Measurements from ENCODE around the gene FKBP3. TPM values are rescaled to one million over a fixed set of nuclear protein-coding genes. Genes with fewer than 3 reads are reported as not detected.

Gene FKBP3
- total and polyA plus RNA-seq, 2 of the 13 experiments (the other 11 are each of a cell fraction or from before 2014, with no cell fraction given), result 57.0 to 87.6 TPM

- no peak for TF ChIP-seq ZNF318 (CRISPR knock-in tag; IDR thresholded peaks at IDR 0.05)
- no peak for TF ChIP-seq ZNF17 (CRISPR knock-in tag; IDR thresholded peaks at IDR 0.05)
- TF ChIP-seq ATAD3A (CRISPR knock-in tag; IDR thresholded peaks at IDR 0.05), result no peak
- 0 out of 2 replicates have a peak, but pooled peaks have one; percentile 56 for TF ChIP-seq ZNF589 (CRISPR knock-in tag; conservative IDR thresholded peaks at IDR 0.05)
- 0 out of 2 replicates have a peak, but pooled peaks have one; percentile 20 for TF ChIP-seq RFXAP (CRISPR knock-in tag; IDR thresholded peaks at IDR 0.05; ENCODE audit: borderline replicate concordance)
- TF ChIP-seq ZSCAN29 (CRISPR knock-in tag; conservative IDR thresholded peaks at IDR 0.05), result 0 out of 2 replicates have a peak, but pooled peaks have one; percentile 18
- no peak for TF ChIP-seq HIVEP1 (CRISPR knock-in tag; IDR thresholded peaks at IDR 0.05)
- peak; percentile 99 for TF ChIP-seq HDAC1 (CRISPR knock-in tag; IDR thresholded peaks at IDR 0.05)
- peak; percentile 62; the same call in 1 of the 2 replicates for TF ChIP-seq ZNF350 (CRISPR knock-in tag; IDR thresholded peaks at IDR 0.05; ENCODE audit: borderline replicate concordance, low read depth)
- no peak for TF ChIP-seq ZMYM2 (CRISPR knock-in tag; IDR thresholded peaks at IDR 0.05)
- TF ChIP-seq SNAPC2 (CRISPR knock-in tag; IDR thresholded peaks at IDR 0.05), result no peak
- 0 out of 2 replicates have a peak, but pooled peaks have one; percentile 41 for TF ChIP-seq CENPBD1 (CRISPR knock-in tag; IDR thresholded peaks at IDR 0.05; ENCODE audit: borderline replicate concordance, low read depth)
- no peak for TF ChIP-seq CAMTA2 (CRISPR knock-in tag; IDR thresholded peaks at IDR 0.05; ENCODE audit: borderline replicate concordance)
- 0 out of 2 replicates have a peak, but pooled peaks have one; percentile 67 for TF ChIP-seq NFKBIZ (CRISPR knock-in tag; IDR thresholded peaks at IDR 0.05)
- no peak for TF ChIP-seq ZIK1 (CRISPR knock-in tag; IDR thresholded peaks at IDR 0.05; ENCODE audit: borderline replicate concordance, low read depth)
- peak; percentile 52; the same call in 1 of the 2 replicates for TF ChIP-seq IKZF5 (CRISPR knock-in tag; IDR thresholded peaks at IDR 0.05)
- TF ChIP-seq TFDP2 (CRISPR knock-in tag; IDR thresholded peaks at IDR 0.05), result peak; percentile 97
Measured at GRCh38 chr14:45135659-45136395, 1.5 kb upstream of the FKBP3 start, which contains the start of gene FANCM (continued).
